ENCODE results near the gene UNC13B.

Gene UNC13B

GRCh38 chr9:35280399-35280798 lies 118.6 kb downstream of the UNC13B start:
- no peak for DNase-seq

GRCh38 chr9:35285731-35286130 lies 123.9 kb downstream of the UNC13B start:
- DNase-seq = no peak

- DNase-seq = no peak
Measured at GRCh38 chr9:35286381-35286780, 124.6 kb downstream of the UNC13B start.

GRCh38 chr9:35287987-35288632 lies 126.3 kb downstream of the UNC13B start:
- DNase-seq = no peak

GRCh38 chr9:35288778-35289177 lies 127.0 kb downstream of the UNC13B start:
- no peak for DNase-seq

GRCh38 chr9:35293376-35293964 lies 131.7 kb downstream of the UNC13B start:
- DNase-seq = no peak

- no peak for DNase-seq
Measured at GRCh38 chr9:35294066-35294465, 132.3 kb downstream of the UNC13B start.

- no peak for DNase-seq
Measured at GRCh38 chr9:35294556-35294955, 132.7 kb downstream of the UNC13B start.

- DNase-seq = no peak
Measured at GRCh38 chr9:35295369-35296036, 133.7 kb downstream of the UNC13B start.

- DNase-seq = no peak
Measured at GRCh38 chr9:35303567-35303966, 141.8 kb downstream of the UNC13B start.

- no peak for DNase-seq
Measured at GRCh38 chr9:35306283-35306682, 144.5 kb downstream of the UNC13B start.

- DNase-seq = no peak
Measured at GRCh38 chr9:35308316-35308715, 146.5 kb downstream of the UNC13B start.

GRCh38 chr9:35311891-35312639 lies 150.3 kb downstream of the UNC13B start:
- no peak for DNase-seq

GRCh38 chr9:35313460-35313859 lies 151.7 kb downstream of the UNC13B start:
- no peak for DNase-seq

- DNase-seq = no peak
Measured at GRCh38 chr9:35313916-35314315, 152.1 kb downstream of the UNC13B start.

- DNase-seq = no peak
Measured at GRCh38 chr9:35318741-35319140, 156.9 kb downstream of the UNC13B start.

GRCh38 chr9:35322075-35322885 lies 160.5 kb downstream of the UNC13B start:
- no peak for DNase-seq

- no peak for DNase-seq
Measured at GRCh38 chr9:35324966-35325365, 163.2 kb downstream of the UNC13B start.

- no peak for DNase-seq
Measured at GRCh38 chr9:35333551-35333950, 171.7 kb downstream of the UNC13B start.

- no peak for DNase-seq
Measured at GRCh38 chr9:35335164-35335563, 173.4 kb downstream of the UNC13B start.

- DNase-seq = no peak
Measured at GRCh38 chr9:35338086-35338485, 176.3 kb downstream of the UNC13B start.

GRCh38 chr9:35338561-35339274 lies 176.9 kb downstream of the UNC13B start:
- no peak for DNase-seq

All from activated CD4-positive, alpha-beta T cell treated with anti-CD3 and anti-CD28 coated beads, Interleukin-2, Interleukin-6, amounts not matched to agents 100 ng/mL and 50 ng/mL, durations not matched to agents 16 hours and 8 hours (primary cell).